ENCODE data around the gene CCDC6.

DNA sequence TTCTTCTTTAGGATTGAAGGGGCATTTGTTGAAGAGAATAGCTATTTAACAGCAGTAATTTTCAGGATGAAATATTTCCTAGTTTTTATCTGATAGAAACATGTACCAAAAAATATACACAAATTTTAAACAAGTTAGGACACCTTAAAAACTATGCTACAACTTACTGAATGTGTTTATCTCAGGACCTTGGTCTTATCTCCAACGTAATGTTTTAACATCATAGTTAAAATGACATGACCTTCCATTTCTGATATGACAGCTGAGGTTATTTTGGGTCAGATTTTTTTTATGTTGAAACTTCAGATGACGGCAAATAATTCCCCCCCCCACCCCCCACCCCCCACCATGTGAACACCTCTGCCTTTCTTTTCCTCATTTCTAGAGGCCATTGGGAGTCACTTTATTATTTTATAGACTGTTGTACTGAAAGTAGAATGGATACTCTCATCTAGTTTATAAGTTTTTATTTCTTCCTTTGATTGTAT lies 161.1 kb downstream of the CCDC6 start:
- no peak for TF ChIP-seq EZH2 (IDR thresholded peaks at IDR 0.05; ENCODE audit: insufficient read depth, poor library complexity, severe bottlenecking)
- no peak for TF ChIP-seq EZH2phosphoT487 (IDR thresholded peaks at IDR 0.05; ENCODE audit: insufficient read depth, low read depth)

Data from GM23248 (cell line).